Stimulated activated CD8-positive, alpha-beta memory T cell treated with anti-CD3 and anti-CD28 coated beads, Interleukin-4, amount 100 ng/mL, for 48 hours (primary cell): ENCODE results near the gene GRM1.

Source experiments
- DNase-seq: peaks from one replicate; pipeline ENCODE4 v3.0.0-alpha.2; 2020

Gene GRM1

DNA sequence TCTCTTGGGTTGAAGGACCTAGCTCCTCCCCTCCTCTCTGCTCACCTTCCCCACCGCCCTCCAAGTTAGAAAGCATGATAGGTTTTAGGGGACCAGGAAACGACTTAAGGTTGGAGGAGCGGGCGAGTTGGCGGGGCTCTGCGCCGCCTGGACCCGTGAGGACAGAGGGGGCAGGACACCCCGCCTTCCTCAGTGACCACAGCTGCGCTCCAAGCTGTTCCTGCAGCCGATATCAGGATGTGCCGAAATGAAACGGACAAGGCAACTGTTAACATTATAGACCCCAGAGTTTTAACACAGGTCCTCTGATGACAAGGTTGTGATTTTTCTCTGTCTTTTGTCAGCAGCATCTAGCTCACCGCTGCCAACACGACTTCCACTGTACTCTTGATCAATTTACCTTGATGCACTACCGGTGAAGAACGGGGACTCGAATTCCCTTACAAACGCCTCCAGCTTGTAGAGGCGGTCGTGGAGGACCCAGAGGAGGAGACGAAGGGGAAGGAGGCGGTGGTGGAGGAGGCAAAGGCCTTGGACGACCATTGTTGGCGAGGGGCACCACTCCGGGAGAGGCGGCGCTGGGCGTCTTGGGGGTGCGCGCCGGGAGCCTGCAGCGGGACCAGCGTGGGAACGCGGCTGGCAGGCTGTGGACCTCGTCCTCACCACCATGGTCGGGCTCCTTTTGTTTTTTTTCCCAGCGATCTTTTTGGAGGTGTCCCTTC, at the start of gene GRM1:
GRM1 (plus strand) TSS at position 212 of the 722 bp plus-strand sequence; CDS start at position 668, 456 bp downstream.
- DNase-seq: no peak

DNA sequence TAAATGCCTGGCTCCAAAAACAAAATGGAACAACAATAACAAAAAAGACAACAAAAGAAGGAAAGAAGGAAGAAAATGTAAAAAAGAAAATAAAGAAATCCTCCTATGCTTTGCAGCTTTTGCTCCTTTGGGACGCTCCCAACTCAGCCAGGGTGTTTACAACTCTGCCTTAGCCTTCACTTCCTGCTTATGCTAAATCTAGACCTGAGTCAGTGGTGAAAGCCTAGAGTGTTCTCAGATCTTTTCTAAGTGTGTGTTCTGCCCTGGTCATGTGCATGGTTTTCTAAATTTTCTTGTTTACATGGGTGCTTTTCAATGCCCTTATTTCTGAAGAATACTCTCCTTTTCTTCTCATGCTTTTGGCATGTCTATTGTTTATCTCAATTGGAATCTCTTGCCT, 19.5 kb upstream of the GRM1 start:
- no peak for DNase-seq

DNA sequence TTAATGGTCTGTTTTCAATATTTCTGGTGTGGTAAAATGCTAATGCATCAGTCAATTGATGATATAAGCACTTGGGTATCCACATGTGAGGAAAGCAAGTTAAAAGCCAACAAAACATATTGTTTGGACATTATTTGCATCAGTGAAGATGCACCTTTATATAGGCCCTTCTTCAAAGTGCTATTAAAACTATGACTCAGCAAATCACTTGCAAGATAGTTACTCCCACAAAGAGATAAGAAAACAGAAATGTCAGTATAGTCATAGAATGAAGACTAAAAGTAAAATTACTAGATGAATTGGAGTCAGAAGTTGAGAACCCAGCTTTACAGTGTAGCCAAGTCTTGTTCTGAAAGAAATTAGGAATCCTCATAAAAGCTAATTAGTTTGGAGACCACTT, 14.6 kb upstream of the GRM1 start:
- DNase-seq: no peak

DNA sequence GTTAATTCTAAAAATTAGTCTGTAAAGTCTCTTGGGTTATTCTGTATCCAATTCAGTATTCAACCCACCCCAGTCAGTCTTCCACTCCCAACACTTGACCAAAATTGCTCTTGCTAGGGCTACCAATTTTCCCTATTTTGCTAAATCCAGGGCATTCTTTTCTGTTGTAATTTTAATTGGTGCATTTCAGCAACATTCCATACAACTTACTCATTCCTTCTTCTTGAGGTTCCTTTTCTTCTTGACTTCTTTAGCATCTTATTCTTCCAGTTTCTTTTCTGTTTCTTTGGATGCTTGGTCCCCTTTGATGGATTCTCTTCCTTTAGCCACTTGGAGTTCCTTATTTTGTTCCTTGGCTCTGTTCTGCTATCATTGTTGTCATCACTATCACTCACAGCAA, 11.2 kb upstream of the GRM1 start:
- no peak for DNase-seq

DNA sequence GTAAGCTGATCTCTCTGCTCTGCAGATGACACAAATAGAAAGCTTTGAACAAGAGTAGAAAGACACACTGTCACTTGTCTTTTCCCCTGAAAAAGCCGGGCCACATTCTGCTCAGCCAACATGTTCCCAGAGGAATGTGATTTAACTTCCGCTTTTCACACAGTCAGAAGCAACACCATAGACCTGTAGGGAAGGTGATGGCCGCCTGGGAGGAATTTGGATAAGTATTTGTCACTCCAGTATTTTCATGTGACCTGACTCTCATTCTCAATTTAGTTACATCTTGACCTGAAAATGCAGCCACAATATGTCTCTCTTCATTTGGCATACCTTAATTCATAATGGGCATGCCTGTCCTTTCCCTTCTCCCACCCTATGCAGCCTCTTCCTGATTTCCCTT, 2.0 kb upstream of the GRM1 start:
- no peak for DNase-seq

DNA sequence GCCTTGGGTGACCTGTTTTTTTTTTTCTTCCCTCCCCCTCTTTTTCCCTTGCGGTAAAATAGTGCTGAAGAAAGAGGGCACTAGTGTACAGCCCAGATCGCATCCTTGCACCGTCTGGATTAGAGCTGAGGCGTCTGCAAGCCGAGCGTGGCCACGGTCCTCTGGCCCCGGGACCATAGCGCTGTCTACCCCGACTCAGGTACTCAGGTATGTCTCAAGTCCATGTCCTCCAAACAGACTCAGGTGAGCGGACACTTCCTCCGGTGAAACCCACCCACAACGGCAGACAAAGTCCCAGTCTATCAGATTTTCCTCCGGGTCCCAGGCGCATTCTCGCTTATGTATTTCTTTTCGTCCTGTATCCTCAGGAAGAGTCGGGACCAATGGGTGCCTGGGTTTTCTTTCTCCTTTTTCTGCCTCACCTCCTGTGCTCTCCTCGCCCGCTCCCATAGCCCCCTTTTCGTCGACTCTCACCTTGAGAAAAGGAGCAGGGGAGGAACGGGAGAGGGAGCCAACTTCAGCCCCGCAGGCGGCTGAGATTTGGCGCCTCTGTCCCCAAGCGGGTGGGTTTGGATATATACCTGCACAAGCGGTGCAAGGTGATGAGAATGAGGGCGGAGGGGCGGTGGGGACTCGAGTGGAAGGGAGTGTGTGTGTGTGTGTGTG, 1.1 kb upstream of the GRM1 start:
- DNase-seq: no peak

DNA sequence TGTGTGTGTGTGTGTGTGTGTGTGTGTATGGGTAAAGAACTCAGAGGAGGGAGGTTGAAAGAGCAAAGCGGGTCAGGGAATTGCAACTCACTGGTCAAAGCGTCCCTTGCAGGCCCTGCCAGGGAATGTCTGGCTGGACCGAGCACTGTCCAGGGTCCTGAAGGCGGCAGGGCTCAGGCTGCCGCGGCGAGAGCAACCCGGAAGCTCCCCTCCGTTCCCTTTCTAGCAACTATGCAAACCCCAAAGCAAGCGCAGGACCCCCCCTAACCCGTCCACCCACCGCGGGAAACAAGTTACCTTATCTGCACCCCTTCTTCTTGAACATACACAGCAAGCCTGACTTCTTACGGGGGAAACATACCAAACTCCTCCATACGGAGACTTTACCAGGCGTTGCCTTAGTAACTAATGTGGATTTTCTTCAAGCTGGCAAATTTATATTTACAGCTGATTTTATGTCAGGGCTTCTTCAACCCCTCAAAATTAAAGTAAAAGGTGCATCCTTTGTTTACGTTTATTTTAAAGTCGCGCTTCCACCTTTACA, 538 bp upstream of the GRM1 start:
- DNase-seq: peak; percentile 59

DNA sequence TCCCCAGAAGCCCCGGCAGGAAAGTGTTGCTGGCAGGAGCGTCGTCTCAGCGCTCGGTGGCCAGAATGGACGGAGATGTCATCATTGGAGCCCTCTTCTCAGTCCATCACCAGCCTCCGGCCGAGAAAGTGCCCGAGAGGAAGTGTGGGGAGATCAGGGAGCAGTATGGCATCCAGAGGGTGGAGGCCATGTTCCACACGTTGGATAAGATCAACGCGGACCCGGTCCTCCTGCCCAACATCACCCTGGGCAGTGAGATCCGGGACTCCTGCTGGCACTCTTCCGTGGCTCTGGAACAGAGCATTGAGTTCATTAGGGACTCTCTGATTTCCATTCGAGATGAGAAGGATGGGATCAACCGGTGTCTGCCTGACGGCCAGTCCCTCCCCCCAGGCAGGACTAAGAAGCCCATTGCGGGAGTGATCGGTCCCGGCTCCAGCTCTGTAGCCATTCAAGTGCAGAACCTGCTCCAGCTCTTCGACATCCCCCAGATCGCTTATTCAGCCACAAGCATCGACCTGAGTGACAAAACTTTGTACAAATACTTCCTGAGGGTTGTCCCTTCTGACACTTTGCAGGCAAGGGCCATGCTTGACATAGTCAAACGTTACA, 817 bp downstream of the GRM1 start:
- no peak for DNase-seq

DNA sequence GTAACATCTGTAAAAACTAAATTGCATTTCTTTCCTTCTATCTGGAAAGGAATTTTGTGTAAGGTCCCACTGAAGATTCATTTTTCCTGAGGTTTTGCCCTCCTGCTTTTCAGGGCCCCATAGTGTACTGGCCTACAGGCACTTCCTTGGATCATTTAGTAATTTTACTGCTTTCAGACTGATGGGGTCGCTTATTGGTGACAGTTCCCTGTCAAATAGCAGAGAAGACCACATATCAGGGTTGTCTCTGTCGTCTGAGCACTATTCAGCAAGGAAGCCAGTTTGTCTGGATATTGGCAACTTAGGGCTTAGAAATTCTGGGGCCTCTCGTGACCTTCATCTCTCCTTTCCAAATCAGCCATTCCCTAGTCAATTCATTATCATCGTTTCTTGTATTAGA, 3.5 kb downstream of the GRM1 start:
- no peak for DNase-seq

DNA sequence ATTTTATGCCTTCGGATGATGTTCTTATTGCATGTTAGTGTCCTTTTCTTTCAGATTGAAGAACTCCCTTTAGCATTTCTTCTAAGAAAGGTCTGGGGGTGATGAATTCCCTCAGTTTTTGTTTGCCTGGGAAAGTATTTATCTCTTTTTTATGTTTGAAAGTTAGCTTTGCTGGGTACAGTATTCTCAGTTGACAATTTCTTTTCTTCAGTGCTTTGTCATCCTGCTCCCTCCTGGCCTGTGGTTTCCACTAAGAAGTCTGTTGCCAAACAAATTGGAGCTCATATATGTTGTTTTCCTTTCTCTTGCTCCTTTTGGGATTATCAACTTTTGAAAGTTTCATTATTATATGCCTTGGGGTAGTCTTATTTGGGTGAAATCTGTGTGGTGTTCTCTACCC, 11.5 kb downstream of the GRM1 start:
- DNase-seq: no peak

DNA sequence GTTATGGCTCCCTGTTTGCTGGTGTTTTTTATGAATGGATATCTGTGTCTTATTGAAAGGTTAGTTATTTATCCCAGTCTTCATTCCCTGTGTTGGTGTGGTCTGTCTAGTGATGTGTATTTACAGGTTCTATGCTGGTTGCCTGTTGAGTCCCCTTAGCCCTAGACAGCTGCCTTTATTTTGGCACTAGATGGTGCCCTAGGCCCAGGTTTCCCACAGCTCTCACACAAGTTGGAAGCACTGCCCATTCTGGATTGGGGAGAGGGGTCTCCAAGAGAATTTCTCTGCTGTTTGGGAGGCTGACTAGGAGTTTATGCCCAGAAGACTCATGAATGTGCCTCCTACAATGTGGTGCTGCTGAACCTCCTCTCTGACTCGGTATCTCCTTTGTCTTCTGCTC, 12.4 kb downstream of the GRM1 start:
- no peak for DNase-seq

DNA sequence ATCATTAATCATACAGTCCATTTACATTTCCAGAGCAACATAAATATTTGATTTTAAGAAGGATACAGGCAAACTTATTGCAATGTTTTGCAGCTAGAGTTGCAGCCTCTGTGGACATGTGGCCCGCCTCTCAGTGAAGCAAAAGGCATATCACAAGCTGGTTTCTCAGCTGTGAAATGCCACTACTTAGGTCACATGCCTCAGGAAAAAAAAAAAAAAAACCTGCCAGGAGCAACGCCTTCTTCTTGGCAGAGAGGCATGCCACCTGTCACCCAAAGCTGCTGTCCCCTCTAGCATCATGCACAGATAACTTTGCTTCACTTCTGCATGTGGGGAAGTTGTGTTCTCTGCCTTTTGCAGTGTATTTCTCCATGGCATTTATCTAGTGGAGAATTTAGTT, 18.5 kb downstream of the GRM1 start:
- no peak for DNase-seq

DNA sequence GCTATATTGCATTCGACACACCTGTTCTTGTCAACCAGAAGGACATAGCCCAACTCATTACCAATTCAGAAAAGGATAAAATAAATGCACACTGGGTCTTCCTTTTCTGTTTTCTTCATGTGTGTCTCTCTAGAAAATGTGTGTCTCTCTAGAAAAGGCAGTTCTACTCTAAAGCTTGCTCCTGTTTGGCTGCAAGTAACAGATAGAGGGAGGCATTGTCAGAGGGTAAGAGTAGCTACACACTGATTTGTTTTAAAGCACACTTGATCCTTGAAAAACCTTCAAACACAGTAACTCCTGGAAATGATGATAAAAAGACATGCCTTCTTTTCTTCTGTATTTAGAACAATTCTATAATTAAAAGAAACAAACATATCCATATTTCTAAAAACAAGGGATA, 21.3 kb downstream of the GRM1 start:
- no peak for DNase-seq

DNA sequence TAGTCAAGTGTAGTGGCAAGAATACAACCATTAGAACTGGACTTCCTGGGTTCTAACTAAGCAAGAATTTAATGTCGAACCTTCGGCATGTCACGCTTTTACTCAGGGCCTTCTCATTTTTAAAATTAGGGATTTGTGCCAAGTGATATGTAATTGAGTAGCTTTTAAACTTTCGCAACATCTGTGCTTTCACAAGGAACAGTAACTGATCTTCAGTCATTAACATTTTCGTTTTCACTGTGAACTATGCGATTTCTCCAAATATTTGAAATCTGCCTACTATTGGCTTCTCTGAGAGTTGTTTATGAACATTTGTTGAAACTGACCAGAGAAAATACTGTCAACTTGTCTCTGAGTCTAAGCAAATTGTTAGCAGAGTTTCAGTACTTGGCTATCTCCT, 27.6 kb downstream of the GRM1 start:
- DNase-seq: no peak

DNA sequence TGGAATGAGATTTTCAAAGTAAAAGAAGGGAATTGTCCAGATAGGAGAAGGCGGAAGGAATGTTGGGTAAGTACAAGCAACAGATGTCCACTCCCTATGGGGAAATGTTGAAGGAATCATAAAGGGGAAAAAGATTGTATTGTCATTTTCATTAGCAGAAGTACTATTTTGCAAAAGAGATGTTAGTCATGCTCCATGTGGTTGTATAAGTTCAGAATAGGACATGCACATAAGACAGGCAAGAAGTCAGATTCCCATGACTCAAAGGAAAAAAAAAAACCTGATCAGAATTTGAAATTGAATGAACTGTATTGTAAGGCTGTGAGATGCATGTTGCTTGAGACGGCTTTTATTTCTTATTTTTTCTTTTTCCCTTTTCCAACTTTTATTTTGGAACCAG, 36.8 kb downstream of the GRM1 start:
- DNase-seq: no peak

DNA sequence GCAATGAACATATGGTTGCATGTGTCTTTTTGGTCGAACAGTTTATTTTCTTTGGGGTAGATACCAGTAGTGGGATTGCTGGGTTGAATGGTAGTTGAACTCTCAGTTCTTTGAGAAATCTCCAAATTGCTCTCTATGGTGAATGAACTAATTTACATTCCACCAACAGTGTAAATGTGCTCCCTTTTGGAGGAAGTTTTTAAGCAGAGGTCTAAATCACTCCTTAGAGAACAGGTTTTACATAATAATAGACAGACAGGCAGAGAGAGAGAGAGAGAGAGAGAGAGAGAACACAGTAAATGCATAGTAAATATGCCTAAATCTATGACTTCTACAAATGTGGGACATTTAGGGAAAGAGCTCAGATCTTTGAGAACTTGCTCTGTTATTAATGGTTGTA, 37.6 kb downstream of the GRM1 start:
- no peak for DNase-seq

DNA sequence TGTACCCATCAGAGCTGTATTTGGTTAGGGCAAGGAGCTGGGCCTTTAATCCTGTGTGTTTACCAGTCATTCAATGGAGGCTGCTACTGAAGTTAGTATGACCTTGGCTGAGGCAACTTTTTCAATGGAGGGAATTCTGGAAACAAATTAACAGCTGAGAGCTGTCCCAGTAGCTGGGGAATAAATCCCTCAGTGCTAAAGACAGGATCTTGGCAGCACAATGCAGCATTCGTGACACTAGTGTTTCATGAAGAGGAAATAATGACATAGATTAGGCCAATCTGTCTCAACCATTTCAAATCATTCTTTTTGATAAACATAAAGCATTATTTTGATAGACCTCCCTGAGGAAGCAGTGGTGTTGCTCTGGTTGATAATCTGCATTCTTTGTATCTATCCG, 42.9 kb downstream of the GRM1 start:
- DNase-seq: no peak

DNA sequence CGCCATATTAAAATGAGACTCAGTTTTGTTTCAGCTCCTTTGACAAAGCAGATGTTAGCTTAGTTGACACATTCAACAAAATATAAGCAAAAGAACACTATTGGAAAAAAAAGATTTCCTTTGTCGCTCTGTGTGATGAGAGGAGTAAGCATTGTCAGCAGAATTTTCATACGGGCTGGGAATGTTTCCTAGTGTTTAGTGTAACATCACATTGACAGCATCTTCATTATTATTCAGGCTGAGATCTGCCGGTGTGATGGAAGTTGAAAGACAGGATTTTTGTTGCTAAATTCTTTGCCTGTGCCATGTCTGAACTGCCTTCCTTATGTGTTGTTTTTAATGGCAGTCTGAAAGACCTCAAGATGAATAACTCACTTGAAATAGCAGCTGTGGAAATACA, 49.1 kb downstream of the GRM1 start:
- DNase-seq: no peak

DNA sequence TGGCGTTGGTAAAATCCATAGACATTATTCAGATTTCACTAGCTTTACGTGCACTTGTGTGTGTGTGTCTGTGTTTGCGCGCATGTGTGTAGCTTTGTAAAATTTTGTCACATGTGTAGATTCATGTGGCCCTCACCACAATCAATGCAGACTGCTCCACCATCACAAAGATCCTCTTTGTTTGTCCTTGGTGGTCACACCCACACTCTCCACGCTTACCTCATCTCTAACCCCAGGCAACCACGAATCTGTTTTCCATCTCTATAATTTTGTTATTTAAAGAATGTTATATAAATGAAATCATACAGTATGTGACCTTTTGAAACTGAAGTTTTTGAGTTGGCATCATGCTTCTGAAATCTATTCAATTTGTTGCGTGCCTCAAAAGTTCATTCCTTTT, 58.5 kb downstream of the GRM1 start:
- DNase-seq: no peak

DNA sequence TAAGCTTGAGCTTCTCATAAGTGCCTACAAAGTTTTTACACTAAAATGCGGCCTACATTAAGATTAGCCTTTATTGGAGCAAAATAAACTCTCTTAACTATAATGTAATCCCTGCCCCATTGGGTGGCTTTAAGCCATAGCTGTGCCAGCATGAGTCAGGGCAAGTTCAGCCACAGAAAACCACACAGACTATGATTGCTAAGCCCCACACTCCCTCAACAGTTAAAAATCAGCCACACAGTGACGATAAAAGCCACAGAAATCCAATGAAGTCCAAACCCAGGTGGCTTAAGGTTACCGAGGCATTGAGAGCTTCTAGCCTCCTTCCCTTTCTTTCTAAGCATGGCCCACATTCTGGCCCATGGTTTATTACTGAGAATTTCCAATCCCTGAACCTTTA, 61.6 kb downstream of the GRM1 start:
- DNase-seq: no peak

DNA sequence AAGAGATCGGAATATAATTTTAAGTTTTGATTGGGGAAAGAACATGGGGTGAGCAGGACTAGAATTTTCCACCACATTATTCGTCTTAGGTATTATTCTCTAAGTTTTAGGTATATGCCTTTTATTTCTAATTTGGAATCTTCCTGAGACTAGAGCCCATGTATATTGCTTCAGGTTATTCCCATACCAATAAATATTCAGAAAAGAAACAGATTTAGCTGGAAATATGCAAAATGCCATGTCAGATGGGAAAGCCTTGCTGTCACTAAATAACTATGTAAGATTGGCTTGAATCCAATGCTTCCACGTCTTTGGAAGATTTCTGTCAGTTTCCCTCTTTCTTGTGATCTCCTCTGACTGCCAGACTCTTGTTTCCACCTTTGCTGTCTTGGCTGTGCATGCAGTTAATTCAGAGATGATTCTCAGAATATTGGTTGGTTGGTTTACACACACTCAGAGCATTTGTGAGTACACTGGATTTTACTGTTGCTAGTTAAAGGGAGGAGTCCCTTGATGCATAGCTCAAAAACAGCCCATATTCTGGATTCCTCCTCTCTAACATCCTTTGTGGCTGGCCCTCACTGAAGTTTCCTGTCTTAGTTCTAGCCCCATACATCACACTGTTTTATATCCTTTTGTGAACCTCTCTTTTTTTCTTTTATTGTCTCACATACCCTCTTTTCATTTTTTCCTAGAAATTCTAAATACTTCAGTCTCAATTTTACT, 64.3 kb downstream of the GRM1 start:
- DNase-seq: no peak

DNA sequence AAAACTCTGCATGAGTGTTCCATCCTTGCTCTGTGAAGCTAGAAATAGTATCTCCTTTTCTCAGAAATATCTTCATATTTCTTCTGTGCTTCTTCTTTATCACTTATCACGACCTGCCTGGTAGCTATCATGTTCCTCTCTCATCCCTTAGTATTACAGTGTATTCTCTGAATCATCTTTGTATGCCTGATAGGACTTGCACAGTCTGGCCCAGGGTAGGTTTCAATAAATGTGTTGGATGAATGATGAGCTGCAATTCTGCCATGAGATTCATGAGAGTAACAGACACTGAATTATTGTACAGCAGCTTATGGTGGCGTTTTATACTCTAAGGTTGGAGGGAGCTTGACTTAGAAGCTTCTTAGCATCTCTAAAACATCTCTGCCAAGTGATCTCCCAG, 66.6 kb downstream of the GRM1 start:
- no peak for DNase-seq

DNA sequence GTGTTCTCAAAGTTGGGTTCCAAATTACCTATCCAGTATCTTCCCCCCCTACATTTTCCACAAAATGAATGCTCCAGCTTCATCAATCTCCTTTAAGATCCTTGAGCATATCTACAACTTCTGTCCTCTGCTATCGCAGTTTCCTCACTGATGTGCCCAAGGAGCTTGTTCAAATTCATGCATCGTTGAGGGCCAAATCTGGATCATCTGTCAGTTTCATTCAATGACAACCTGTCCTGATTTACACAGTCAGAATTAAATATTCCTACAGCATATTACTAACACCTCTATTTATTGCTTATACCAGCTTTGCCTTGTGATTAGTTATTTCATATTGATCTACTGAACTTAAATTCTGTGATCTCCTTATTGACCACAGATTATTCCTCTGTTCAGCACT, 68.7 kb downstream of the GRM1 start:
- DNase-seq: no peak

DNA sequence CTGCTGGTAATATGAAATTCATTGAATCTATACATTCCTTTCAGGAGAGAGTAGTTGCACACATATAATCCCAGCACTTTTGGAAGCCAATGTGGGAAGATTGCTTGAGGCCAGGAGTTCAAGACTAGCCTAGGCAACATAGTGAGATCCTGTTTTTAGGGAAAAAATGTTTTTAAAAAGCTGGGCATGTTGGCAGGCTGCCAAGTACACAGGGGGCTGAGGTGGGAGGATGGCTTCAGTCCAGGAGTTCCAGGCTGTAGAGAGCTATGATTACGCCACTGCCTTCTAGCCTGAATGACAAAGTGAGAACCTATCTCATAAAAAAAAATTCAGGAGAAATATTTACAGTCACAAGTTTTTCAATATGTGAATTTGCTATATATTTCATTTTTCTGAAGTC, 71.9 kb downstream of the GRM1 start:
- no peak for DNase-seq
